NCI-H2107 (cell line): Measurements from ENCODE around the gene COL18A1.

ENCODE experiments used
- DNase-seq: peaks from one replicate; lab custom pipeline; 2025; lab: John Stamatoyannopoulos, UW

Gene COL18A1

DNA sequence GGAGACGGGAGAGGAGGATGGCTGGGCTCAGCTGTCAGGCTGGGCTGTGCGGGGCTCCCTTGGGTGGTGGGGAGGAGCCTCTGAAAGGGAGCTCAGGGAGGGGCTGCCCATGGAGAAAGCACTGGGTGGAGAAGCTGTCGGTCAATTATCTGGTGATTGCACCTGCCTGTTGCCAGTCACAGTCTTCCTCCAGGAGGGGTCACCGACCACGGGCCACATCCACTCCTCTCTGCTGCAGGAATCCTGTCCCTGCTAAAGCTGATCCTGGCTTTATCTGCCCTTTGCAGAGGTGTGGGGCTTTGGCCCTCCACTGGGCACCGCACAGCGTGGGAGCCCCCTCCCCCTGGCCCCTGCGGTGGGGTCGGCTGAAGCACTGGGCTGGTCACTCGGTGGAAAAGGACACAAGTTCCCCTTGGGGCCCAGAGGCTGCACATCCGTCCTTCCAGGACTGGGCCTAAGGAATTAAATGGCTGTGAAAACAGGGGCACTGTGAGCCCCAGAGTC lies 21.8 kb upstream of the COL18A1 start:
- no peak for DNase-seq

DNA sequence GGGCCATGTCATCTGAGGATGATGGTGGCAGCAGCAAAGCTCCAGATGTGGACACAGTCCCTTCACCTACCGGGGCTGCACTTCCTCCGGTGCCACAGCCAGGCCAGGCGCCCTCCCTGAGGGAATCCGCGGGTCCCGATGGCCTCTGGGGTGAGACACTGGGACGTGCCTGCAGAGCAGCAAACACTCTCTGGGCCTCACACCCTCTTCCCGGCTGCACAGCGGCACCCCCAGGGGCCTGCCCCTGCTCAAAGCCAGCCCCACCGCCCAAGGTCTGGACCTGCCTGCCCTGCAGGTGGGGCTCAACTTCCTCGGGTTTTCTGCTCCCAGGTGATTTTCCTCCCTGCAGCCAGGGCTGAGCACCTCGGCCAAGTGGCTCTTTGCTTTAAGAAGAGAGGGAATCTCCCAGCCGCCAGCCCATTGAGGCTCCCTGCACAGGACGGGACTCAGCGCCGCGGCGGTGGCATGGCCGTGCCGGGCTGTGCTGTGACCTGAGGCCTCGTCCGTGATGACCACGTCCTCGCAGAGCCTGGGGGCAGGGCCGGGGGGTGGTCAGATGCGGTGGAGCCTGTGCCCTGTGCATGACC lies 21.3 kb upstream of the COL18A1 start:
- no peak for DNase-seq

DNA sequence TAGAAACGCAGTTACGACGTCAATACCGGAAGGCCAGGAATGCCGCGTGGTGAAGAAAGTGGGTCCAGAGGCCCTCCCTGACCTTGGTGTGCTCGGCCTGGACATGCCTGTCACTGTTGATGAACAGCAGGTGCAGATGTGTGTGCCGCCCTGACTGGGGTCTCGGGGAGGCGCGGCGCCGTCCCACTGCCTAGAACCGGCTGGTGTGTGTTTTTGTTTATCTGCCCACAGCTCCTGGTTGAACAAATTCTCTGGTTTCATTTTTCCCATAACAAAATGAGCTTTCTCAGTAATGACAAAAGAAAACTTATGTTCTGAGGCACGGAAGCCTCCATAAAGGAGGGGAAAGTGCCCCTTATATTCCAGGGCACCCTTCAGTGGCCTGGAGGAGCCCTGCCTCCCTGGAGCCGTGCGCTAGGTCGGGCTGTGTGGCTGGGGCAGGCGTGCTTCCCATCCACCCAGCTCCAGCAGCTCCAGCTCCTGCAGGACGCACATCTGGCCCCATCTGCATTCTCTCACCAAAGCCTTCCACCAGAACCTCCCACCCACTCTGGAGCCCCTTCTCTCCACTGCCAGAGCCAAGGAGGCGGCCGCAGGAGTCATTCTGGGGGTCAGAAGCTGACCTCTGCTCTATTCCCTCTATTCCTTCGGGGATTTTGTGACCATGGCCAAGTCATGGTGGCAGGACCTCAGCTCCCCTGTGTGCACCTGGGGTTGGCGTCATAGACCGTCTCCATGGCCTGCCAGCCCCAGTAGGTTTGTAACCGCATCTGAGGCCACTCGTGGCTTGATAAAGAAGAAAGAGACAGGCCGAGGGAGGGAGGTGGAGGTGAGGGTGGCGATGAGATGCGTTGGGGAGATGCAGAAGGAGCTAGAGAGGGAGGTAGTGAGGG lies 20.1 kb upstream of the COL18A1 start:
- DNase-seq = no peak

DNA sequence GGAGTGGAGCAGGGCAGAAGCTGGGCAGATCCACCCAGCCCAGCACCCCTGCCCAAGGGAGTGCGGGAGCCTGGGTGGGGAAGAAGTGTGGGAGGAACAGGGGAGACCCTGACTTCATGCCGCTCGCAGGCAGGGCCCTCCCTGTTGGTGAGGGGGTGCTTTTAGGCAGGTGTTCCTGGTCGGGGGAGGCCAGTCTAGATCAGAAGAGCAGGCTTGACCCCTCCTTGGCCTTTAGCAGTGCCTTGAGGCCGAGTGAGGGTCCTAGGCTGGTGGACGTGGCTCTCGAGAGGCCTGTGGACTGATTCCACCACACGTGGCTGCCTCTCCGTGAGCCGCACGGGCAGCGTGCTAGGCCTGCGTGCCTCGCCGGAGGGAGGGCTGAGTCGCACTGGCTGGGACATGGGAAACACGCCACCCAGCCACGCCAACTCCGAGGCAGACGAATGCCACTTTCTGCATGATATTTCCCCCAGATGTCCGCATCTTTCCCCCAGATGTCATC lies 19.4 kb upstream of the COL18A1 start:
- no peak for DNase-seq

DNA sequence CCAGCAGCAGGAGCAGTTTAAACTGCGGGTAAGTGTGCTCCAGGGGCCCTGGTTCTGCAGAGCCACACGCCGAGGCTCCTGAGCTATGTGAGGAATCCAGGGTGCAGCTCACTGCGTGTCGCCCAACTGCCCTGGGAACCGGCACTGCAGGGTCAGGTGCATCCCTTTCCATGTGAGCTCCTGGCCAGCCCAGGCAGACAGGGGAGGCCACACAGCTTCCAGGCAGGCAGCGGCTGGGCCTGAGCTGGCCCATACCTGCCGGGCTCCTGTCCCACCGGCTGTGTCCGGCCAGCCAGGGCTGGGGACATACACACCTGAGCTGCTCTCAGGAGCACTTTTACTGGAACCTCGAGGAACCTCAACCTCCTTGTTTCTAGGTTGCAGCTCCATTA lies 18.6 kb upstream of the COL18A1 start:
- DNase-seq = no peak

DNA sequence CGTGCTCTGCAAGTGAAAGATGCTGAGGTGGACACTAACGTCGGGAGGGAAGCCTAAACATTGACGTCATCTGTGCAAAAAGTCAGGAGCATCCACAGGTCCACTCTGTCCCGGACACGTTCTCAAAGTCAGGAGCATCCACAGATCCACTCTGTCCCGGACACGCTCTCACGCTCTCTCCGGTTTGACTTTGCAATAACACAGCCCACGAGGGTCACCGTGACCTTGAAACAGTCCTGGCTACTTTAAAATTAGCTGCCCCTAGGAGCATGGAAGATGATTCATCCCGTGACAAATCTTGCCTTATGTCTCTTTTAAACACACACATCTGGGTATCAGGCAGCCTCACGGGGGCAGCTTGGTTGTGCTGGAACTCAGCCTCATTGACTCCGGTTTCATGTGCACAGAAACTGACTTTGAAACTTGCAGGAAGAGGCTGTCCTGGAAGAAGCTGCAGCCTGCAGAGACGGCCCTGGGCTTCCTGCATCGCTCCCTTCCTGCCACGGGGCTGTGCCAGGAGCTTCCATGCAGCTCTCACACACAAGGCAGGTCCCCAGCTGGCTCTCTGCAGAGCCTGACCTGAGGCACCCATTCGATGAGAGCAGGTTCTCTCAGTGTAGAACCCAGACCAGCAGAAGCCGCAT lies 18.1 kb upstream of the COL18A1 start:
- no peak for DNase-seq

DNA sequence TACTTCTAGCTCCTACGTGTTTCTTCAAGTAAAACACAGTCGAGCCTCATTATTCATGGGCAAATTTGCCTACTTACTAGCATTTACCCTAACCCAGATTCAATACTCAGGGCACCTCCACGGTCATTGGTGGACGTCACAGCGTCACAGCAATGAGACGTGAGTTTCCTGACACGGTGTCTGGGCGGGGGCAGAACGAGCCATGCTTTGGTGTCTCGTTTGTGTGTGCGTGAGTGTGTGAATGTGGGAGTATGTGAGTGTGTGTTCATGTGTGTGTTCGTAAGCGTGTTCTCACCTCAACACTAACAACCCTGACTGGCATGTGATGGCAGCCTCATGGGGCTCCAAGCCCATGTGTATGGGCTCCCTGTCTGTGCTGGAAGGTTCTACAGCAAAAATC lies 17.5 kb upstream of the COL18A1 start:
- no peak for DNase-seq

DNA sequence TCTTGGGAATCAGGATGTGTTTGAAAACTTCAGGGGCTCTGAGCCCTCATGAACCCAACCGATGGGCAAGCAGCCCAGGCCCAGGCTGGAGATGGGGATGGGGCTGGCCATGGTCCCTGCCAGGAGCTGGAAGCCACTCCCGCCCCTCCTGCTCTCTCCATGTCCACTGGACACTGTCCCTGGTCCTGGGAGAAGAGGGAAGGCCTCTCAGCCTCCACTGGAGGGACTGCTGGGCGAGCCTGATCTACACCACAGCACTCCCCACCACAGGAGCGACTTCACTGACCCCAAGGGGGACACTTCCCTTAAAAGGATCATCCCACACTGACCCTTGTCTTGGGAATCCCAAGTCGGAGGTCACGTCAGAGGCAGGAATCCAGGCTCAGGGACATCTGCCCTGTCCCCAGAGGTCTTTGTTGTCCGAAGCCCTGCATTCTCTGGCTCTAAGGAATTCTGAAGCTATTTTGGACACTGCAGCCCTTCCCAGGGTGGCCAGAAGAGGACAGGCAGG lies 16.9 kb upstream of the COL18A1 start:
- no peak for DNase-seq

DNA sequence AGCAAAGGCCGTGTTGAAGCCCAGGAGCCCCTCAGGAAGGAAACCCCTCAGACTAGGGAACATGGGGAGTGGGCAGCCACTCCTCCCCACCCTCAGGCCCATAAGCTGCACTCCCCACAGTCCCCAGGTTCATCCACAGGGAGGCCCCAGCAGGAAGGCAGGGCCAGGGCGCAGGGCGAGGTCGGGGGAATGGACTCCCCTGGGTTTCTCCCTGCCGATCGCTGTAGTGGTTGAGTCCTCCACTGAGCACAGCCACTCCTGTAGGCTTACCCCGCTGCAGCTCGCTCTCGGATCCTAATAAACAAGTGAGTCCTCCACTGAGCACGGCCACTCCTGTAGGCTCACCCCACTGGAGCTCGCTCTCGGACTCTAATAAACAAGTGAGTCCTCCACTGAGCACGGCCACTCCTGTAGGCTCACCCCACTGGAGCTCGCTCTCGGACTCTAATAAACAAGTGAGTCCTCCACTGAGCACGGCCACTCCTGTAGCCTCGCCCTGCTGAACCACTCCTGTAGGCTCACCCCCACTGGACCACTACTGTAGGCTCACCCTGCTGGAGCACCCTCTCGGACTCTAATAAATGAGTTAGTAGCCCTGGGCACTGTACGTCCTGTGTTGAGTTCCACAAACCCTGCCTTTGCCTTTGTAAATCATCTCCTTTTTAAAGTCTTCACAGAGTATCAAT lies 16.2 kb upstream of the COL18A1 start:
- no peak for DNase-seq

DNA sequence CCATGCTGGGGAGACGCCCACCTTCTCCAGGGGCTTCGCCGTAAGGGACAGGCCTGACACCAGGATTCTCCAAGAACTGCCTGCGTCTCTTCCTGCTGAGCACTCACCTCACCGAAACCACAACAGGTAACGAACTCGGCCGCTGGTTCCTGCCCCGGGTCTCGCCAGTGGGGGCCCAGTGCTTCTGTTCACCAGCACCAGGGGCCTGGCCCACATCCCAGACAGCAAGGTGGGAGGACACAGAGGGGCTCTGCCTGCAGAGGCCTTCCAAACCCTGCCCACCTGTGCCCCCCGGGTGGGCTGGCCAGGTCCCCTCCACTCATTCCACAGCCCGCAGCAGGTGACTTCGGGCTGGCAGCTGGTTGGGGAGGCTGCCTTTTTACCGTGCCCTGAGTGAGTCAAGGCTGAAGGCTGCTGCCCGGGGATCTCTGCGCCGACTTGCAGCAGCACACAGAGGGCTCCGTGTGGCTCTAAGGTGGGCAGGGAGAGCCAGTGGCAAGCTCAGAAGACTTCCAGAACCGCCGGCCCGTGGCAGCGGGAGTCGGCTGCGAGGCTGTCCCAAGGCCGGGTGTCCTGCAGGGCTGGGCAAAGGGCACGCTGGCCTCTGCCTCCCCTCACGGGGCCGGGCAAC lies 14.7 kb upstream of the COL18A1 start:
- no peak for DNase-seq

DNA sequence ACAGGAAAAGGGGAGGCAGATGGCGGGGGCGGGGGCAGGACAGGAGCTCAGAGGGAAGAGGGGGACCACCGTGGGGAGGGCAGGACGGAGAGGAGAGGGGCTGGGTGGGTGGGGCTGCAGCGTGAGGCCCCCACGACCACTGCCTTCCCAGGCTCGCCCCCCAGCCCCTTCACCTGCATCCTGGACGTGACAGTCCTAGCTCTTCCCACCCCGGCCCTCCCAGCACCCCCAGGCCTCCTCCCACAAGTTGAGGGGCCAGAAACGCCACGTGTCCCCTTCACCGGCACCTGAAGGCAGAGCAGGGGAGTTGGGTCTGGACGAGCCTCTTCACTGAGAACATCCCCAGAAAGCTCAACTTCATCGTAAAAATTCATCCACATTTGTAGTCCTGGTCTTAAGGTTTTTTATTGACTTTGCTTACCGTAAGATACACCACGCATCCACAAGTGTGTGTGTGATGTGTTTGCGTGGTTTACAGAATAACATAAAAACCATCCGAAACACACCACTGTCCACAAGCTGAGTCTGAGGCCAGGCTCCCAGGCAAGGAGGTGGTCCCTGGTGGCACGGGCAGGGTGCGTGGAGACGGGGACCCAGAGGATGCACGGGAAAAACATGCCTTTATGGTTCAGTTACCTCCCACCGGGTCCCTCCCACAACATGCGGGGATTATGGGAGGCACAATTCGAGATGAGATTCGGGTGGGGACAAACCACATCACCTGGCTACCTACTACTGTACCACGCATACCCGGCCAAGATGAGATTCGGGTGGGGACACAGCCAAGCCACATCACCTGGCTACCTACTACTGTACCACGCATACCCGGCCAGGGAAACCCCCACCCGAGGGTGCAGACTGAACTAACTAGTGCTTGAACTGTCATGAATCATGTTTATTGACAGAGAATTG lies 13.9 kb upstream of the COL18A1 start:
- DNase-seq = no peak

DNA sequence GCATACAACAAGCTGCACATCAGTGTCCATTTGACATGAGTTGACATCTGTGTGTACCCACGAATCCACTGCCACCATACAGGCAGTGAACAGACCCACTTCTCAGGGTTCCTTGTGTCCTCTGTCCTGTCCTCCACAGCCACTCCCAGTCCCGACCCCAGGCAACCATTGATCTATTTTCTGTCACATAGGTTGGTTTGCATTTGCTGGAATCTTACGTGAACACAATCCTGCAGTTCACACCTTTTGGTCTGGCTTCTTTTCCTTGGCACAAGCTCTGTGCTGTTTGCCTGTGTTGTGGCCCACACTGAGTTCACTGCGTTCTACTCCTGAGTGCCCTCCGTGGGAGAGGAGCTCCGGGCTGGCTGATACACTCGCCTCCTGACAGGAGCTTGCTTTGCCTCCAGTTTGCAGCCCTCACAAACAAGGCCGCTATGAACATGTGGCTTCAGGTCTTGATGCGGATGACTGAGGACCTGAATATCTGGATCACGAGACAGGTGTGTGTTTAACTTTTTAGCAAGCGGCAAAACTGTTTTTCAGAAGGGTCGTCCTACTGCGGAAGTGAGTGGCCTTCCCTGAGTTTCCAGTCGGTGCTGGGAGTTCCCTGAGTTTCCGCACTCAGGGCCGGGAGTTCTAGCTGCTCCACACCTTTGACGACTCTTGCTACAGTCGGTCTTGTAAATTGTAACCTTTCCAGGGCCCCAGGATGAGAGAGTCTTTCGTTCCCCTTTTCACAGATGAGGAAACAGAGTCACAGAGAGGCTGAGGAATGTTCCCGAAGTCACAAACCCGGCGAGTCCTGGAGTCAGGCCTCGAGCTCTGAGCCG lies 13.0 kb upstream of the COL18A1 start:
- no peak for DNase-seq

DNA sequence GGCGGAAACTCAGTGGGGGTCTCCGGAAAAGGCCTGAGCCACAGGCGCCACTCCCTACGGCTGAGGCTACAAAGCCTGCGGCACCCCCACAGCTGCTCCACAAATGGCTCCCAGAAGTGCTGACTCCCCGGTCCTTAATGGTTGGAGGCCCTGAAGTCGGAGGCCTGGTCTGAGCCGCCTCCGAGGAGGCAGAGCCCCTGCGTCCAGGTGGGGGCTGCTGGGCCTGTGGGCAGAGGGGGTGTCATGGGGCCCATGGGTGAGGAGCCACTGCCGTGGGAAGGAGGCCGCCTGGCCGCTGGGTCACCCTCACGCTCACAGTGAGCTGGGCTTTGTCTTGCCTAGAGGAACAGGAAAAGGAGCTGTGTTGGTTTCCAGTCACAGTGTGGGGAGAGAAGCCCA lies 12.4 kb upstream of the COL18A1 start:
- no peak for DNase-seq

DNA sequence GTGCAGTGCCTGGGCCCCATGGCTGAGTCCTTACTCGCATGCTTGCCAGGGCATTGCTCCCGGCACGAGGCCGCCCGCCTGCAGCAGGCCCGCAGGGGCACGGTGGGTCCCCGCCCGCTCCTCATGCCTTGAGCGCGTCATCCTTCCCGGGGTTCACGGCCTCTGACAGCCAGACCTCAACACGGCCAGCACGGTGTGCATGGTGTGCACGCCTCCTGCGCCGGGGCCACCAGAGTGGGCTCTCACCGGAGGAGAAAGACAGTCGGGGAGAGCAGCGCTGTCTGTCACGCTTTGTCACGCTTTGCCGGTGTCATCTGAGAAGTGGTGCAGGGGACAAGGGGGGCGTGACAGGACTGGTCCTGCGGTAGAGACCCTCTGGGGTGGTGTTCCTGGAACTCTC lies 11.9 kb upstream of the COL18A1 start:
- DNase-seq = no peak

DNA sequence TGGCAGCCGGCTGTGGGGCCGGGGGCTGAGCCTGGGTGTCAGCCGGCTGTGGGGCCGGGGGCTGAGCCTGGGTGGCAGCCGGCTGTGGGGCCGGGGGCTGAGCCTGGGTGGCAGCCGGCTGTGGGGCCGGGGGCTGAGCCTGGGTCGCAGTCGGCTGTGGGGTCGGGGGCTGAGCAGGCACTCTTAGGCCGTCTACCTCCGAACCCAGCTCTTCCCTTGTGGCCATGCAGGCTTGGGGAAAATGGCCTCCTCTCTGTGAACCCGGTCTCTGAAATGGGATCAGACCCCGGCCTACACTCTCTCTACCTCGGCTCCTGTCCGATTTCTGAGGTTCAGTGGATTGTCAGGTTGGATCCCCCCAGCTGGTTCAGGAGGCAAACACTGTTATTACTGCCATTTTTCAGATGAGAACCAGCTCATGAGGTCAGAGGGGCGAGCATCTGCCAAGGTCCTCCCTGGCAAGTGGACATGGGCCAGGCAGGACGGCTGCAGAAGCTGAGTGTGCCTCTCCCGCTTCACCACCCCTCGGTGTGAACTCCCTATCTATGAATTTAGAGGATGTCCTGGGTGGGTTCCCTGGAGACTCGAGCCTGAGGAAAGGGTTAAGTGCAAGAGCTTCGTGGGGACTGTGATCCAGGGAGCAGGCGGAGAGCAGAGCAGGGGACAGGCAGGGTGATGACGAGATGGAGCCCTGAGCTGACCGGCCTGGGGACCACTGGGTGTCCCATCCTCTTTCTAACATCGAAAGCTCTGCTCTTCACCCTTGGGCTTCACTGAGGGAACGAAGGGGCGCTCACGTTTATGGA lies 10.9 kb upstream of the COL18A1 start:
- no peak for DNase-seq

DNA sequence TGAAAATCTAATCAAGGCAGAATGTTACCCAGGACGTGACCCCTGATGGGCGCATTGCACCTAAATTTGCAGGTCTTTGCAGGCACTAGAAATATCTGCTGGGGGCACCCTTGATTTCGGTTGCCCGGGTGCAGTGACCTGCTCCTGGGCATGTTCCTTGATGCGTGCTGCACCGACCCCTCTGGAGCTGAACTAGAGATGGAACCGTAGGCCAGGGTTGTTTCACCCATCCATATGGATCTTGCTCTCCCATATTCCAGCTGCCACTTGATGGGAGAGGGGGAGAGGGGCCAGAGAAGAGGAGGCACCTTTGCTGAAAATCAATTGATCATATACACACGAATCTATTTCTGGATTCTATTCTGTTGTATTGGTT lies 8.4 kb upstream of the COL18A1 start:
- DNase-seq = no peak

DNA sequence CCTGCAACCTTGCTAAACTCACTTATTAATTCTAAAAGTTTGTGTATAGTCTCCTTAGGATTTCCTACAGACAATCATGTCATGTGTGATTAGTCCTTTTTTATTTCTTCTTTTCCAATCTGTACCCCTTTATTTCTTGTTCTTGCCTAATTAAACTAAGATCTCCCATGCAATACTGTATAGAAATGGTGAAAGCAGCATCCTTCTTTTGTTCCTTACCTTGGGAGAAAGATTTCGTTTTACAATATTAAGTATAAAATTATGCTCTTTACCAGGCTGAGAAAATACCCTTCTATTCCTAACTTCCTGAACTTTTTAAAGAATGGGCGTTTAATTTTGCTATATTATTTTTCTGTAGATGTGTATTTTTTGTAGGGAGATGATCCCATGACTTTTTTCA lies 7.6 kb upstream of the COL18A1 start:
- DNase-seq = no peak

DNA sequence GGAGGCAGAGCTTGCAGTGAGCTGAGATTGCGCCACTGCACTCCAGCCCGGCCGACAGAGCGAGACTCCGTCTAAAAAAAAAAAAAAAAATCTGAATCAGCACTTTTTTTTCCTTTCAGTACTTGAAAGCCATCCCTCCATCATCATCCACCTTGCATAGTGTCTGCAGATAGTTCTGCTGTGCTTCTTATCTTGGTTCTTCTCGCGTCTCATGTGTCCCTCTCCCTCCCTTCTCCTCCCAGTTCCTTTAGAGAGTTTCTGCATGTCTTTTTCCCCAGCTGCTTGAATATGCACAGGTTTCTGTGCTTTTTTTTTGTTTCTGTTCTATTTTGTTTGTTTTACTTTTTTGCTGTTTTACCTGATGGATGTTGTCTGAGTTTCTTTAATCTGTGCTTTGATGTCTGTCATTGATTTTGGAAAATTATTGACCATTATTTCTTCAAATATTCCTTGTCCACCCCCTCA lies 3.9 kb upstream of the COL18A1 start:
- no peak for DNase-seq
